H1 (cell line): Measurements from ENCODE around the gene RGS14. TPM values are rescaled to one million over a fixed set of nuclear protein-coding genes. Genes with fewer than 3 reads are reported as not detected.

Source experiments
- KDM4A ChIP-seq: IDR thresholded peaks from one replicate; pipeline ENCODE4 v1.7.1; 2012; ENCODE audit warnings: low read depth, mild to moderate bottlenecking, moderate library complexity, low read length, inconsistent platforms; ENCODE audit not compliant: severe bottlenecking
- polyA plus RNA-seq, 7 experiments: library from polyadenylated mRNA; depleted of rRNA in 3 of 7; stranded (reverse) in 5 of 7; unstranded in 2 of 7; fragments of >200 nt in 5 of 7; fragments of 200-250 nt in 2 of 7; gene quantifications; 1 replicate in 5 of 7; 2 replicates in 1 of 7; 4 replicates in 1 of 7; pipeline versions ENCODE4 v1.2.1 to v1.2.3, GENCODE V29; 2011 to 2013; ENCODE audit warnings: missing spikeins in 2 of 7, mixed read lengths in 2 of 7
- total RNA-seq: library from RNA; stranded (reverse); fragmentation: NEBNext Ultra II Directional; extraction: Animal tissue kit (Norgen Biotek cat#: 25700); gene quantifications from 2 replicates; pipeline ENCODE4 v1.2.1, GENCODE V29; 2021

Gene RGS14
- total and polyA plus RNA-seq, 2 of the 8 experiments (the other 6 are each of a cell fraction or from before 2014, with no cell fraction given): 24.4 to 46.1 TPM

DNA sequence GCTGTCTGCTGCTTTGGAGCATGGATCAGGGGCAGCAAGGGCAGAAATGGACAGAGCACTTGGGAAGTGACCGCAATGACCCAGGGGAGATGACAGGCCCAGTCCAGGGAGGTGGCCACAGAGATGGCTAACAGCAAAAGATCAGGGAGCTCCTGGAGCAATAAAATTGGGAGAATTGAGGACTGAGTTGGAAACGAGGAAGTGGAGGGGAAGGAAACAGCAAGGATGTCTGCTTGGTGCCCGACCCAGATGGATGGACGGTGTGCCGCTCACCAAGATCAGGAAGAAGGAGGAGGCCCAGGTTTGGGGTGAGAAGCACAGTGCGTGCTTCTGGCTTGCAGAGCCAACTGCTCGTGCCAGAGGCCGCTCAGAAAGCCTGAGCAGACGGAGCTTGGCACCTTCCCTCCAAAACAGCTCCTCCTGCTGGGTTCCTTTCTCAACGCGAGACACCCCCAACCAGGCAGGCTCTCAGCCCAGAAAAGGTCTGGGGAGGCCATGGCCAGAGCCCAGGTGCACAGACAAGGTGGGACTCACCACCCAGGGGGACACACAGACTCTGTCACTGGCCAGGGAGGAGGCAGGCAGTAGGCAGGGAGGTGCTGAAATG lies 24.8 kb downstream of the RGS14 start (continued):
- TF ChIP-seq KDM4A: no peak
- TF ChIP-seq, all 59 proteins: peak for 4
